Activated CD8-positive, alpha-beta memory T cell treated with anti-CD3 and anti-CD28 coated beads for 36 hours (primary cell): ENCODE results near the gene LRWD1. TPM values are rescaled to one million over a fixed set of nuclear protein-coding genes. Genes with fewer than 3 reads are reported as not detected.
"Not testable (repeated sequence)": the region's sequence is repeated elsewhere in the genome, so short reads cannot be mapped to it uniquely, and the experiment has no call there.

Experiments
- CTCF ChIA-PET: fragments of 350-600 bp; sonication (Branson Sonifier 250); formaldehyde crosslinking; loops from one replicate; lab custom pipeline; 2021; ENCODE audit warnings: antibody characterized with exemption; lab: Charles Lee
- POLR2A ChIA-PET: fragments of 350-600 bp; sonication (Branson Sonifier 250); formaldehyde crosslinking; loops from one replicate; lab custom pipeline; 2021; ENCODE audit warnings: antibody characterized with exemption; lab: Charles Lee
- total RNA-seq, 2 experiments: library from RNA; stranded (reverse); gene quantifications; one replicate each; pipeline ENCODE4 v1.2.3, GENCODE V29; 2021

The LRWD1 gene
- total RNA-seq, 2 experiments from 2014 or later, result 25.1 to 25.9 TPM

DNA sequence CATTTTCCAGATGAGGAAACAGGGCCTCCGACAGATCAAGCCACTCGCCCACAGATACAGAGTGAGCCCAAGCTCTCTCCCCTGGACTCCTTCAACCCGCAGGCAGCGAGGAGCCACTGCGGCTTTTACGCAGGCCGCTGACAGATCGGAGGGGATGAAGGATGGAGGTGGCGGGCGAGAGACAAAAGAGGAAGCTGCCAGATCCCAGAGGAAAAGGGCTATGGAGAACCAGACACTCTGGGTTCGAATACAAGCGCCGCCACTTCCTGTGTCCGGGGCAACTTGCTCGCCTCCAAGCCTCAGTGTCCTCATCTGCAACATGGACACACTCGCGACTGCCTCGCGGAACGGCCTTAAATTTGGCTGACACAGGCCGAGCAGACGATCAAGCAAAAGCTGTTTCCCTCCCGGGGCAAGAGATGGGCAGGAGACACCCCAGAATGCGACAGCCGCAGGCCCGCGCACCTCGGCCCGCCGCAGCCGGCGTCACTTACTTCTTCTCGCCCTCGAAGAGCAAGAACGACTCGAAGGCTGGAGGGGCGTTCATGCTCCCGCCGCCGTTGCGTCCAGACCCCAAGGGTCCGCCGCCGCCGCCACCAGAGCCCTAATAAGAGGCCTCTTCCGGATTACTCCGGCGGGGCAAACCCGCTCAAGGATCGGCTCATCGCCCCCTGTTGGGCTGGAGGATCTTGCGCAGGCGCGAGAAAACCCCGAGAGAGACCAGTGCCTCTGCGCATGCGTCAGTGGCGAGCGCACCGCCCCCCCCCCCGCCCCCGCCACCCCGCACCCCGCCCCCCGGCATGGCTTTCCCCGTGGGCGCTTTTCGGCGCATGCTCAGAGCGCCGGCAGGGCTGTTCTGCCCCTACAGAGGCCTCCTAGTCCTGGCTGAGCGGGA is 13.8 kb downstream of the LRWD1 start, which contains the start of gene POLR2J:
Gene POLR2J, minus strand, starts transcription at position 609 of the 895 bp plus-strand sequence. Its CDS starts 62 bp downstream, at position 547.
- POLR2A ChIA-PET, CTCF ChIA-PET: not testable (repeated sequence)

DNA sequence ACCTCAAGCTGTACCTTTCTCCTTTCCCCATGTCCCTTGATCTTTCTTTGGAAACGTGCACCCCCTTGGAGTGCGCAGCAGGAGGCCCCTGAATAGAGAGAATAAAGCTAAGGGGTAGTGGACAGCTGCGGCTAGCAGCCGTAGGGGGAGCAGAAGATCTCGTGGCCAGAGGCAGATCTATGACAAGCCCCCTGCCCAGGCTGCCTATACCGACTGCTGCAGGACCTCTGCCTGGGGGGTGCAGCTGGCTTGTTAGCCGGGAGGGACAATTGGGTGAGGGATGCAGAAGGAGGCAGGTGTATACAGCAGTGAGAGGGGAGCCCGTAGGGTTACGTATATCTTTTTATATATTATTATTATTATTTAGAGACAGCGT is 14.4 kb downstream of the LRWD1 start:
- POLR2A ChIA-PET, CTCF ChIA-PET: not testable (repeated sequence)

DNA sequence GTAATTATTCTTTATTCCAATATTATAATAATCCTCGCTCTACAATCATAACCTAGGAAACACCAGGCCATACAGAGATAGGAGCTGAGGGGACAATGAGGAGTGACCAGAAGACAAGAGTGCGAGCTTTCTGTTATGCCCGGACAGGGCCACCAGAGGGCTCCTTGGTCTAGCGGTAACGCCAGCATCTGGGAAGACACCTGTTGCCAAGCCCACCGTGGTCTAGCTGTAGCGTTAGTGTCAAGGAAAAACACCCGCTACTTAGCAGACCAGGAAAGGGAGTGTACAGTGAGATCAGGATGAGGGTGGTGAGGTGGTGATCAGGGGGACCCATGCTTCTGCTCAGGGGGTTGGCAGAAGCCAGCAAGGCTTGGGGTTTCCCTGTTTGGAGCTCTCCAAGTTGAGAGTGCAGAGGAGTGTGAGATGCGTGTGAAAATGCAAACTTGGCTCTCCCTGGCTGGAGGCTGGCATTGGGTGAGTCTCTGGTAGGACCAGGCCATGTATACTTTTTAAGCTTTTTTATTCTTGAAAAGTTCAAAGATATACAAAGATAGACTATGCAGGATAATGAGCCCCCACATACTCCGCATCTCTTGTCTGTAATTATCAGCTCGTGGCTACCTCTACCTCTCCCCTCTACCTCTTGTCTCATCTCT is 15.3 kb downstream of the LRWD1 start:
- POLR2A ChIA-PET, CTCF ChIA-PET: not testable (repeated sequence)

DNA sequence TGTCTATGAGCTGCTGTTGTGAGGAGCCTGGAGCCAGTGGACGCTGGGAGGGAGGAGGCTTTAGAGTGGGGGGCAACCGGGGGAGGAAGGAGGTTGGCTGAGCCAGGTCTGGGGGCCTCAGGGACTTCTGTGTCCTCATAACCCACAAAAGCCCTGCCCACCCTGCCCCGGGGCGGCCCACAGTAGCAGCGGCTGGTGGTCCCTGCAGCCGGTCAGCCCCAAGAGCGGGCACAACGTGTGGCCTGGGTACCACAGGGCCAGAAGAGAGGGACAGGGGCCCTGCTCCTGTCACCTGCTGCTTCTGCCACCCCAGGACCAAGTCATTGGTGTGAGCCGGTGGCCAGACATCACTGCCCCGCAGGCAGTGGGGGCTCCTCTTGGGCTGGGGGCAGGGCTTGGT is 17.2 kb downstream of the LRWD1 start:
- CTCF ChIA-PET, POLR2A ChIA-PET: not testable (repeated sequence)

DNA sequence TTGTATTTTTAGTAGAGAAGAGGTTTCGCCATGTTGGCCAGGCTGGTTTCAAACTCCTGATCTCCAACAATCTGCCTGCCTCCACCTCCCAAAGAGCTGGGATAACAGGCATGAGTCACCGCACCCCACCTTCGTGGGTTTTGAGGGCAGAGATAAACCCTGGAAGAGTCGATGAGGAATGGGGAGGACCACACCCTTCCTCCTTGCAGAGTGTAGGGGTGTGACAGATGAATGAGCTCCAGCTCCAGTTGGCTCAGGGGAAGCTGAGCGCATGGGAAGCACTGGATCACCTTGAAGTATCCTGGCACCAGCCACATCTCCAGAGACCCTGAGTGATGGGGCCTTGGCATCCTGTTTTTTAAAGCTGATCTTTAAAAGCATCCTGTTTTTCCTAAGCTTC is 19.5 kb downstream of the LRWD1 start:
- POLR2A ChIA-PET, CTCF ChIA-PET: not testable (repeated sequence)

DNA sequence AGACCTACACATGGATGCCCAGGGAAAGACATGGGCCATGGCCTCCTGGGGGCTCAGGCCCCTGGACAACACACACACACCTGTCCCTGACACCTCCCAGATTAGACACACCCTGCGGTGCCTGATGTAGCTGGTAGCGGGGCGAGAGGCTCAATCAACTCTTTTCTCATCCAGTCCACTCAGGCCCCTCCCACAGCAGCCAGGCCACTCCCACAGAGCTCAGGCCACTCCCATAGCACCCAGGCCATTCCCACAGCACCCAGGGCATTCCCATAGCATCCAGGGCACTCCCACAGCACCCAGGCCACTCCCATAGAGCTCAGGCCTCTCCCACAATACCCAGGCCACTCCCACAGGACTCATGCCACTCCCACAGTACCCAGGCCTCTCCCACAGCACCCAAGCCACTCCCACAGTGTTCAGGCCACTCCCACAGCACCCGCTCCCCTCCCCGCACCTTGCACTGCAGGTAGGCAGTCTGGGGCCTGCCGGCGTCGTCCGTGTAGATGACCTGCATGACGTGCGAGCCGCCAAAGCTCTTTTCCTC is 25.8 kb downstream of the LRWD1 start:
- POLR2A ChIA-PET, CTCF ChIA-PET: not testable (repeated sequence)

DNA sequence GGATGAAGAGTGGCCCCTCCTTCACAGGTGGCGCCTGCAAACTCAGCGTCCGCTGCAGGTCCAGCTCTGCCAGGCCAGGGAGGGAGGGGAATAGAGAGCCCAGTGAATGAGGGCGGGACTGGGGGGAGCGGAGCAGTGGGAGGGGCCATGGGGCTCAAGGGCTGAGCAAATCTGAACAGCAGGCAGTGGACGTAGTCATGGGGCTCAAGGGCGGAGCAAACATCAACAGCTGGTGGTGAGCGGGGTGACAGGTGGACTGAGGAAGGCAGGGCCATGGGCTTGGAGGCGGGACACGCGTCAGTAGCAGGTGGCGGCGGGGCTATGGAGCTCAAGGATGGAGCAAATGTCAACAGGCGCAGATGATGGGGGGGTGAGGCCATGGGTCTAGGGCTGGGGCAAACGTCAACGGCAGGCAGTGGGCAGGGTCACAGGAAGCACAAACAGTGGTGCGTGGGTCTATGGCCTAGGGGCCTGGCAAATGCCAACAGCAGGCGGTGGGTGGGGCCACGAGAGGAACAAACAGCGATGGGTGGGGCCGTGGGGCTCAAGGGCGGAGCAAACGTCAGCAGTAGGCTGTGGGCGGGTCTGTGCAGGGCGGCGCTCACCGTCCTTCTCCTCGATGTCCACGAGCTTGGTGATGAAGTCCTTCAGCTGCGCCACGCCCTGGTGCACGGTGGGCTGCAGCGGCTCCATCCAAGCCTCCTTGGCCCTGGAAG is 28.6 kb downstream of the LRWD1 start:
- POLR2A ChIA-PET, CTCF ChIA-PET: not testable (repeated sequence)

DNA sequence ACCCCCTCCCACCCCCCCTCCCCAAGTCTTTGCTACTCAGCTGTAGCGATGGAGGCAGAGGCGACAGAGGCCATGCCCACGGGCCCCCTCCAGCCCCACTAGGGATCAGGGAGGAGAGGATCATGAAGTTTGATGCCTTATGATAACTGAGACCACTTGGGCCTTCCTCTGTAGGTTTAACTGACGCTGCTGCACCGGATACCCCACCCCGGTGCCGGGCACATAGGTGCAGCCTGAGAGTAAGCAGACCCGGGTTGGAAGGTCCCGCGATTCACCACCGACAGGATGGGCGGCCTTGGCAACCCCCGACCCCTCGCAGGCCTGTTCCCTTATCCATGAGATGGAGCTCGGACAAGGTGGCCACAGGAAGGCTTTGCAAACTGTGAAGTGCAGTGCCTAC is 29.2 kb downstream of the LRWD1 start:
- POLR2A ChIA-PET, CTCF ChIA-PET: not testable (repeated sequence)

DNA sequence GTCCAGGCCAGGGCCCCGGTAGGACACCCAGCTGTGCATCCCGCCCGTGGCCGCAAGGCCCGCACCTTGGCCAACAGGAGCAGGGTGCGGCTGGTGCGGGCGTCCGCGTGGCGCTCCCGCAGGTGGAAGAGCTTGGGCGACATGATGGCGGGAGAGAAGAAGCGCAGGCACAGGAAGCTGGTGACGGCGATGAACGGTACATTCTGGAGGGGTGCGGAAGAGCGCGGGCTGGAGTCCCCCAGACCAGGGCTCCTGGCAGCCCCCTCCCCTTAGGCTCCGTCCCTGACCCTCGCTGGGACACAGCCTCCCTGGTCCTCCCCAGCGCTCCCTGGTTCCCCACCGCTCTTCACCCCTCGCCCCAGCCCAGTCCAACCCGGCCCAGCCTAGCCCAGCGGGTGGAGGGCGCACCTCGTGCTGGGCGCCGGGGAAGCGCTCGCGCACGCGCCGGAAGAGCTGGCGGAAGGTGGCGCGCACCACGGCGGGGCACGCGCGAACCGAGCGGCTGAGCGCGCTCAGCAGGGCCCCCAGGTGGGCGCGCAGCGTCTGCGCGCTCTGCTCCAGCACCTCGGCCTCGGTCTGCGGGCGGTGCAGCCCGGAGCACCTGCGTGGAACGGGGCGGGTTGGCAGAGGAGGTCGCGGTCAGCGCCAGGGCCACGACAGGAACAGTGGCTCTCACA is 29.8 kb downstream of the LRWD1 start:
- POLR2A ChIA-PET, CTCF ChIA-PET: not testable (repeated sequence)

DNA sequence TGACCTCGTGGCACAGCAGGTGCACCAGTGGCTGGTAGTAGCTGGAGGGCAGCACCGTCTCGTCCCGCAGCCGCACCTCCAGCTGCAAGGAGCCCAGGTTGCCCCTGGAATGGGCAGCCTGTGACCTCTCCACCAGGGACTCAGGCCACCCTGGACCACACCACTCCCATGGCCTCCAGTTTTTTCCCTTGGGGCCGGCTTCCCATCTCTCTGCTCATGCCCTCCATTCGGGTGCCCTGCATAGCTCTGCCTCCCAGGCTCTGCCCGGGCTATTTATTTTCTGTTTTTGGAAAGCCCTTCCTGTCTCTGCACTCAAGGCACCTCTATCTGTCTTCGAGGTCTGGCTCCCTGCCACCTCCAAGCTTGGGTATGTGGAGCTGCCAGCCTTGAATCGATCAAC is 32.1 kb downstream of the LRWD1 start:
- CTCF ChIA-PET, POLR2A ChIA-PET: not testable (repeated sequence)

DNA sequence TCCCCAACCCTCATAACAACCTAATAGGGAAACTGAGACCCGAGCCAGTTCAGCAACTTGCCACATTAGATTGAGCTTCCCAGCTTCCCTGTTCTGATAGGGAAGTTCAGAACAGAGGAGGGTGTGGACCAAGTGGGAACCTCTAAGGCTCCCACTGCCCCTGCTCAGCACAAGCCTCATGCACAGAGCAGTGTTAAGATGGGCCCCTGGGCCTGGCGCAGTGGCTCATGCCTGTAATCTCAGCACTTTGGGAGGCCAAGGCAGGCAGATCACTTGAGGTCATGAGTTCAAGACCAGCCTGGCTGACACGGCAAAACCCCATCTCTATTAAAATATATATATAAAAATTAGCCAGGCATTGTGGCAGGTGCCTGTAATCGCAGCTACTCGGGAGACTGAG is 32.5 kb downstream of the LRWD1 start:
- CTCF ChIA-PET, POLR2A ChIA-PET: not testable (repeated sequence)

DNA sequence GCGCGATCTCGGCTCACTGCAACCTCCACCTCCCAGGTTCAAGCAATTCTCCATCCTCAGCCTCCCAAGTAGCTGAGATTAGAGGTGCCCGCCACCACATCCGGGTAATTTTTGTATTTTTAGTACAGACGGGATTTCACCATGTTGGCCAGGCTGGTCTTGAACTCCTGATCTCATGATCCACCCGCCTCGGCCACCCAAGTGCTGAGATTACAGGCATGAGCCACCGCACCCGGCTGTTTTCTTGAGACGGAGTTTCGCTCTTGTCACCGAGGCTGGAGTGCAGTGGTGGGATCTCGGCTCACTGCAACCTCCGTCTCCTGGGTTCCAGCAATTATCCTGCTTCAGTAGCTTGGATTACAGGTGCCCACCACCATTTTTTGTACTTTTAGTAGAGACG is 33.5 kb downstream of the LRWD1 start:
- CTCF ChIA-PET, POLR2A ChIA-PET: not testable (repeated sequence)

DNA sequence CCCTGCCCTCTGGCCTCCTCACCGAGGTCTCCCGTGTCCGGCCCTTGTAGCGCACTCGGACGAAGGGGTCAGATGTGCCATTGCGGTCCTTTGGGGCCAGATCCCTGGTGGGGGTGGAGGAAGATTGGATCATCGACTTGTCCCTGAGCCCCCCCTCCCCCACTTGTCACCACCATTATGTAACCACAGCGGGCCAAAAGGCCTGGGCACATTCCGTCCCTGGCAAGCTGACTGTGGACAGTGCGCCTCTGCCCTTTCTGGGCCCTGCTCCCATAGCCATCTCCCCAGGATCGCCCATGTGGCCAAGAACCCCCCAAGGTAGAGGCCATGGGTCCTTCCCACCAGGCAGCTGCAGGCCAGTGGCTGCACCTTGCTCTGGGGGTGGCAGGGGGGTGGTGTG is 38.4 kb downstream of the LRWD1 start:
- POLR2A ChIA-PET, CTCF ChIA-PET: not testable (repeated sequence)

DNA sequence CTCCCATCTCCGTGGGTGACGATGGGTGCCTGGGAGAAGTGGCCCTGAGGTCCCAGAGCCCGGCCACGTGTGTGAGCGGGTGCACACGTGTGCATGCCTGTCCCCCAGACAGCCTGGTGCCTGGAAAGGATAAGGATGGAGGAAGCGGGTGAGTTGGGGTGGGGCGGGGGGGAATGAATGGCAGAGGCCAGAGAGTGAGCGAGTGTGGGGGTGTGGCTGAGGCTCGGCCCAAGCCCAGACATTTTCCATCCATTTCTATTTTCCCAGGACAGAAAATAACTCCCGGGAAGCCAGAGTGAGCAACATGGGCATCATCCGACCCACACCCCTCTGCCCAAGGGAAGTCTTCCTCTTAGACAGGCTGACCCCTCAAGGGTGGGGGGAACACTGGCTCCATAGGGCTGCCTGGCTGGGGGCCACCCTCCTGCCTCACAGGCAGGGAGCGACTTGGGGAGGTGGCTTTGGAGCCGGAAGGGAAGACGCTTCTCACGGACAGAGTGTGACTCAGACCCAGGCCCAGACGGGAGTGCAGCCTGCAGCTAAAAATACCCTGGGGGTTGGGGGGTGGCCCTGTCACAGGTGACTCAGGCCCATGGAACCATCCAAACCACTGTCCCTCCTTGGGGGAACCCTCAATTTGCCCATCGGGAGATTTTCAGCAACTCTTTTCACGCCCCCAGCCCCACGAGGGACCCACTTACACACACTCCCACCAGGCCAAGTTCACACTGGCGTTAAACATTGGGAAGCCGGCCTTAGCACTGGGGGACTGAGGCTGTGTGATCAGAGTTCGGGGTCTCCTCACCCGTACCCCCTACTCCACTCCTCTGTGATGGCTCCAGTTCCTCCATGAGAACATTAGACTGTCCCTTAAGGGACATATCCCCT is 40.8 kb downstream of the LRWD1 start:
- POLR2A ChIA-PET, CTCF ChIA-PET: not testable (repeated sequence)

DNA sequence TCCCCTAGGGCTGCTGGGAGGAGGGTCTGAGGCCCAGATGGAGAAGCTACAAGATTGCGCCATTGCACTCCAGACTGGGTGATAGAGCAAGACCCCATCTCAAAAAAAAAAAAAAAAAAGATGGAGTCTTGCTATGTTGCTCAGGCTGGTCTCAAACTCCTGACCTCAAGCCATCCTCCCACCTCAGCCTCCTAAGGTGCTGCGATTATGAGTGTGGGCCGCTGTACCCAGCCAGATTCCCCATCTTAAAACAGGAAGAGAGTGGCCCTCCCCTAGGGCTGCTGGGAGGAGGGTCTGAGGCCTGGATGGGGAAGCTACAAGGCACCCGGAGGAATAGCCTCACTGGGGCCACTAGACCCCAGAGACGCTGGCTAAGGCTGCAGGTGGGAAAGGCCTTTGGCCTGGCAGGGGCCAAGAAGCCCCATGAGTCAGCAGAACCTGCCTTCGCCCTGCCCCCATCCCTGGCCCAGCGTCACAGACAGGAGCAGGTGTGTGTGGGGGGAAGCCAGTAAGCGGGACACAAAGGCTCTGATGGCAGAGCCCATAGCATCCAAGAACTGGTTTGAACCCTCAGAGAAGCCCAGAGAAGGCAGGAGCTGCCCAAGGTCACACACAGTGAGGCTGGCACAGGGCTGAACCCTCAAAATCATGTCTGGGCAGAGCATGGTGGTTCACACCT is 42.8 kb downstream of the LRWD1 start:
- CTCF ChIA-PET, POLR2A ChIA-PET: not testable (repeated sequence)

DNA sequence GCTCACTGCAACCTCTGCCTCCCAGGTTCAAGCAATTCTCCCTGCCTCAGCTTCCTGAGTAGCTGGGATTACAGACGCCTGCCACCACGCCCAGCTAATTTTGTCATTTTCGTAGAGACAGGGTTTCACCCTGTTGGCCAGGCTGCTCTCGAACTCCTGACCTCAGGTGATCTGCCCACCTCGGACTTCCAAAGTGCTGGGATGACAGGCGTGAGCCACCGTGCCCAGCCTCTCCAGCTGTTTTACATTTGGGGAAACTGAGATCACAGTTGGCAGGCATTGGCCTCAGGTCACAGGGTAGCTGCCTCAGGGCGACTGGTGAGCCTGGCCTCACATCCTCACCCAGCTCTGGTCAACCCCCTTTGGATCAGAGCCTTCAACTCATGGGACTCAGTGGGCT is 45.8 kb downstream of the LRWD1 start:
- POLR2A ChIA-PET, CTCF ChIA-PET: not testable (repeated sequence)

DNA sequence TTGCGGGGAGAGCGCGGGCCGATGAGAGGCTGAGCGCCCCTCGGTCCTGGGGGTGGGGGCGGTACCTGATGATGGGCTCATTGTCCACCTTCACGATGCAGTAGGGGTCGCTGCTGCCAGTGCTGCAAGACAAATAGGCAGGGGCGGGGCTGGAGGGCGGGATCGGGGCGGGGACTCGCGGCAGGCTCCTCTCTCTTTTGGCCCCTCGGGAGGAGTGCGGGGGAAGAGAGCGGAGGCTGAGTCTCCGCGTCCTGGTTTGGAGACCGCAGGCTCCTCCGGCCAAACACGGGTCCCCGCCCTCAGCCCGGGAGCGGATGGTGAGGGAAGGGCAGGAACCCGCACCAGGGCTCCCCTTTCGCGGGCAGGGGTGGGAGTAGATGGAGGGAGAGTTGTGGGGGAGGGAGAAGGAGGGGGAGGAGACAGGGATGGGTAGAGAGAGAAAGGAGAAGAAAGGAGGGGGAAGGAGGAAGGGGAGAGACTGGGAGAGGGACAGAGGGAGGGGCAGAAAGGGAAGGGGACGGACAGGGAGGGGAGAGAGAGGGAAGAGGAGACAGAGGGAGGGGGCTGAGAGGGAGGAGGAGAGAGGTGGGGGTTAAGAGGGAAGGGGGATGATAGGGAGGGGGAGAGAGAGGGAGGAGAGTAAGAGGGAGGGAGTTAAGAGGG is 47.2 kb downstream of the LRWD1 start:
- CTCF ChIA-PET, POLR2A ChIA-PET: not testable (repeated sequence)
